ENCODE measurements around the gene CAST. TPM values are rescaled to one million over a fixed set of nuclear protein-coding genes. Genes with fewer than 3 reads are reported as not detected.

CAST gene
- total RNA-seq, 2 experiments from 2014 or later, result 124 to 131 TPM

- Mint-ChIP-seq H3K9me3 (no peaks in the 10 kb centered on the region), H3K27ac (no peak overlapping the region), H3K27me3 (no peaks in the 10 kb centered on the region), H3K4me3 (no peak overlapping the region), H3K36me3 (ENCODE audit: low read depth) (peaks cover 5% of the 10 kb centered on the region), H3K4me1 (ENCODE audit: low read depth) (peaks cover 30% of the 10 kb centered on the region)
- intact Hi-C loops (cut with micrococcal nuclease), result no loop called here
- DNase-seq (no peak), ATAC-seq (no peak)
- no peak for TF ChIP-seq CTCF (IDR thresholded peaks at IDR 0.05)
- ChIA-PET CTCF (interaction anchor here (1.0 kb wide), 2 partner anchors 34 to 43 kb away, joined by 3 to 5 read pairs; no protein-coding TSS in a partner anchor), POLR2A (interaction anchor here (1.1 kb wide), 1 partner anchor 97 kb away, joined by 3 read pairs; no protein-coding TSS in a partner anchor)
Observed at GRCh38 chr5:96709152-96709821, 47.1 kb downstream of the CAST start.

GRCh38 chr5:96712100-96712746, 50.0 kb downstream of the CAST start:
- Mint-ChIP-seq H3K27me3 (no peaks in the 10 kb centered on the region), H3K9me3 (no peaks in the 10 kb centered on the region), H3K4me3 (no peak overlapping the region), H3K4me1 (ENCODE audit: low read depth) (peaks cover 28% of the 10 kb centered on the region), H3K36me3 (ENCODE audit: low read depth) (peaks cover 9% of the 10 kb centered on the region), H3K27ac (no peak overlapping the region)
- ATAC-seq, result no peak
- ChIA-PET CTCF (interaction anchor here (1.2 kb wide), 1 partner anchor 98 kb away, joined by 4 read pairs; no protein-coding TSS in a partner anchor), POLR2A (no interaction called here)
- DNase-seq, result no peak
- no peak for TF ChIP-seq CTCF (IDR thresholded peaks at IDR 0.05)
- intact Hi-C loops (cut with micrococcal nuclease), result no loop called here

GRCh38 chr5:96714450-96714849, 52.3 kb downstream of the CAST start:
- DNase-seq, result no peak
- Mint-ChIP-seq H3K27me3 (no peaks in the 10 kb centered on the region), H3K36me3 (ENCODE audit: low read depth) (peaks cover 9% of the 10 kb centered on the region), H3K4me3 (no peak overlapping the region), H3K27ac (peak overlapping the region; percentile 39), H3K9me3 (no peaks in the 10 kb centered on the region), H3K4me1 (ENCODE audit: low read depth) (peaks cover 18% of the 10 kb centered on the region)
- POLR2A ChIA-PET, result interaction anchor here (1.1 kb wide), 1 partner anchor 11 kb away, joined by 6 read pairs; no protein-coding TSS in a partner anchor
- intact Hi-C loops (cut with micrococcal nuclease), result no loop called here
- TF ChIP-seq CTCF (IDR thresholded peaks at IDR 0.05), result no peak
- ATAC-seq, result no peak
- CTCF ChIA-PET, result interaction anchor here (0.7 to 1.3 kb wide), 5 partner anchors 11 to 80 kb away, joined by 3 to 4 read pairs (median 3); no protein-coding TSS in a partner anchor

- Mint-ChIP-seq H3K27me3 (no peaks in the 10 kb centered on the region), H3K9me3 (no peaks in the 10 kb centered on the region), H3K27ac (peak overlapping the region; percentile 39), H3K4me3 (no peak overlapping the region), H3K4me1 (ENCODE audit: low read depth) (peaks cover 18% of the 10 kb centered on the region), H3K36me3 (ENCODE audit: low read depth) (peaks cover 9% of the 10 kb centered on the region)
- TF ChIP-seq CTCF (IDR thresholded peaks at IDR 0.05), result no peak
- ChIA-PET CTCF (interaction anchor here (0.7 to 0.9 kb wide), 4 partner anchors 13 to 81 kb away, joined by 3 to 4 read pairs (median 3); no protein-coding TSS in a partner anchor), POLR2A (interaction anchor here (1.1 kb wide), 1 partner anchor 12 kb away, joined by 6 read pairs; no protein-coding TSS in a partner anchor)
- DNase-seq (peak; percentile 56), ATAC-seq (peak; percentile 77)
- intact Hi-C loops (cut with micrococcal nuclease), result no loop called here
Observed at GRCh38 chr5:96714951-96715451, 52.8 kb downstream of the CAST start.
